HG02970 (cell line): Measurements from ENCODE around the gene MAK.
A peak's percentile ranks its signal among the peaks of the same experiment; 100 is the strongest.
"Not testable (repeated sequence)": the region's sequence is repeated elsewhere in the genome, so short reads cannot be mapped to it uniquely, and the experiment has no call there.

ENCODE experiments used
- ATAC-seq: cut with Tn5 transposase; IDR thresholded peaks from one replicate; pipeline ENCODE4 v1.9.1; 2021; ENCODE audit warnings: mild to moderate bottlenecking, moderate library complexity, moderate number of reproducible peaks; ENCODE audit not compliant: unreplicated experiment, low FRiP score

MAK gene

GRCh38 chr6:10733863-10734262, 104.5 kb downstream of the MAK start:
- no peak for ATAC-seq

GRCh38 chr6:10733151-10733715, 105.1 kb downstream of the MAK start:
- no peak for ATAC-seq

DNA sequence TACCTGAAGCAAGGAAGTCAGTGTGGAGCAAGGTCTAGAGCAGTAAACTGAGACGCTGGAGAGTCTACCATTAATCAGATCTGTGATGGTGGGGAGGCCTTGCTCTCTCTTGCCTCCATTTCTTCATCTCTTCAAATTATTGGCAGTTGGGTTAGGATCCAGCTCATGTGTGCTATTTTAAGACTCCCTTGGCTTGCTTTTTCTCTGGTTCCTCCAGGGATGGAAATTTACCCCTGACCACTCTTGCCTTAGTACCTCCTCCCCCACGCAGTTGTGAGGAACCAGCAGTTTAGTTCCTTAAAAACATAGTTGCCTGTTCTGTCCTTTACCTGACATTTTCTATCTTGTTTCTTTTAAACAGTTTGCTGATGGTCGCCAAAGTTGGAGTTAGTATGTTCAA, 108.1 kb downstream of the MAK start:
- no peak for ATAC-seq

GRCh38 chr6:10725716-10726115, 112.6 kb downstream of the MAK start:
- no peak for ATAC-seq

DNA sequence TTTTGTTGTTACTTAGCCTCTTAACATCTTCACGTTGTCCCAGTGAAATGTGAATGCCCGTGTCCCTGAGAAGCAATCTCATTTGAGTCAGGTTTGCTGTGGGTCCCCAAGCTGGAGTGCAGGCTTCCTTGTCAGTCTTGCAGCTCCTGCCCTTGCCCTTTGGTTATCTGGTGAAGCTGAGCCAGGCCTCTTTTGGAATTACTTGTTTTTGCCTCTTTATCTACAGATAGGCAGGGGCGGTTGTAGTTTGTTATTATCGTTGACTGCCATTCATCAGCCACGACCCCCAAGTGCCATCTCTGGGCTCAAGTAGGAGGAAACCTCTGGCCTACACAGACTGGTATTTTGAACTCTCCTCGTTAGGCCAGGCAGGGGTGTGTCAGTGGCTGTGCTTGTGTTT, 113.3 kb downstream of the MAK start:
- ATAC-seq: no peak

DNA sequence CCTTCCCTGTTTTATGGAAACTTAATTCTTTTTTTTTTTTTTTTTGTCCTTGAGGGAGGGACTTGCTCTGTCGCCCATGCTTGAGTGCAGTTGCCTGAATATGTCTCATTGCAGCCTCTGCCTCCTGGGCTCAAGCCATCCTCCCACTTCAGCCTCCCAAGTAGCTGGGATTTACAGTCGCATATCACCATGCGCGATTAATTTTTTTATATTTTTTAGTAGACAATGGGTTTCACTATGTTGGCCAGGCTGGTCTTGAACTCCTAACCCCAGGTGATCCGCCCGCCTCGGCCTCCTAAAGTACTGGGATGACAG, 114.8 kb downstream of the MAK start:
- ATAC-seq: no peak

DNA sequence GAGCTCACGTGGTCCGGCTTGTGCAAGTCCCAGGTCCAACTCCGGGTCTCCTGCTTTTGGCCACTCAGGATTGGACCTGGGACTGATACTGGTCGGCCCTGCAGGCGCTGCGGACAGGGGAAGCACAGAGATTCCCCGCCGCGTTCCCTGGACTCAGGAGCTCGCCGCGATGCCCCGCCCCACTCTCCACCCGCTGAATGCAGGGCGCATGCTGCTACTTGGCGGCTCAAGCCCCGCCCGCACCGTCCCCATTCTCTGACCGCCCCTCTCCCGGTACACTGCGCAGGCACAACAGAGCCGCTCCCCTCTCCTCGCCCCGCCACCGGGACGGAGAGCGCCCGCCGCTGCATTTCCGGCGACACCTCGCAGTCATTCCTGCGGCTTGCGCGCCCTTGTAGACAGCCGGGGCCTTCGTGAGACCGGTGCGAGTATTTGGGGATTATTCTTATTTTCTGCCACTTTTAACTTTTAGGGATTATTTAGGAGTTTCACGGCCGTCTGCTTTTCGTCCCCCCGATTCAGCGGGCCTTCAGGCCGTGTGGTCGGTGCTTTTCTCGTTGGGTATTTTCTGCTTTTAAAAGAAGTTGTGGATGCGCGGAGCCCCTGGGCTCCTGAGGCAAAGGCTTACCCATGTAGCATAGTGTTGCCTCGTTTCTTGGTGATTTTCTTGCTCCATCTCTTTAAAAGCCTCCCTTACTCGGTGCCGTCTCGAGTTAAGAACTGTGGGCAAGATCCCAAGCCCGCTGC, 115.3 kb downstream of the MAK start, which contains the start of gene TMEM14C:
TSS of gene TMEM14C (plus strand) at position 251 of the 747 bp plus-strand sequence. CDS start 1,544 bp downstream, outside the sequence.
- peak; percentile 97 for ATAC-seq

GRCh38 chr6:10722570-10722819, 115.8 kb downstream of the MAK start:
- no peak for ATAC-seq

- no peak for ATAC-seq
Observed at GRCh38 chr6:10721850-10722569, 116.3 kb downstream of the MAK start.

DNA sequence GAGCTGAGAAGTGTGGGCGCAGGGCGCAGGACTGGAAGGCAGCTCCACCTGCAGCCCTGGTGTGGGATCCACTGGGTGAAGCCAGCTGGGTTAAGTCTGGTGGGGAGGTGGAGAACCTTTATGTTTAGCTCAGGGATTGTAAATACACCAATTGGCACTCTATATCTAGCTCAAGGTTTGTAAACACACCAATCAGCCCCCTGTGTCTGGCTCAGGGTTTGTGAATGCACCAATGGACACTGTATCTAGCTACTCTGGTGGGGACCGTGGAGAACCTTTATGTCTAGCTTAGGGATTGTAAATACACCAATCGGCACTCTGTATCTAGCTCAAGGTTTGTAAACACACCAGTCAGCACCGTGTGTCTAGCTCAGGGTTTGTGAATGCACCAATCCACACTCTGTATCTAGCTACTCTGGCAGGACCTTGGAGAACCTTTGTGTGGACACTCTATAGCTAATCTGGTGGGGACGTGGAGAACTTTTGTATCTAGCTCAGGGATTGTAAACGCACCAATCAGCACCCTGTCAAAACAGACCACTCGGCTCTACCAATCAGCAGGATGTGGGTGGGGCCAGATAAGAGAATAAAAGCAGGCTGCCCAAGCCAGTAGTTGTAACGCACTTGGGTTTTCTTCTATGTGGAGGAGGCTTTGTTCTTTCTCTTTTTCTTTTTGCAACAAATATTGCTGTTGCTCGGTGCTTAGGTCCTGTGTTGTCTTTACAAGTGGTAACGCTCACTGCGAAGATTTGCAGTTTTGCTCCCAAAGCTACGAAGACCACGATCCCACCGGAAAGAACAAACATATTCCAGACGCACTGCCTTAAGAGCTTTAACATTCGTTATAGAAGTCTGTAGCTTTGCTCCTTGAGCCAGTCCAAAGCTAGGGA, 117.1 kb downstream of the MAK start:
- ATAC-seq: not testable (repeated sequence)

DNA sequence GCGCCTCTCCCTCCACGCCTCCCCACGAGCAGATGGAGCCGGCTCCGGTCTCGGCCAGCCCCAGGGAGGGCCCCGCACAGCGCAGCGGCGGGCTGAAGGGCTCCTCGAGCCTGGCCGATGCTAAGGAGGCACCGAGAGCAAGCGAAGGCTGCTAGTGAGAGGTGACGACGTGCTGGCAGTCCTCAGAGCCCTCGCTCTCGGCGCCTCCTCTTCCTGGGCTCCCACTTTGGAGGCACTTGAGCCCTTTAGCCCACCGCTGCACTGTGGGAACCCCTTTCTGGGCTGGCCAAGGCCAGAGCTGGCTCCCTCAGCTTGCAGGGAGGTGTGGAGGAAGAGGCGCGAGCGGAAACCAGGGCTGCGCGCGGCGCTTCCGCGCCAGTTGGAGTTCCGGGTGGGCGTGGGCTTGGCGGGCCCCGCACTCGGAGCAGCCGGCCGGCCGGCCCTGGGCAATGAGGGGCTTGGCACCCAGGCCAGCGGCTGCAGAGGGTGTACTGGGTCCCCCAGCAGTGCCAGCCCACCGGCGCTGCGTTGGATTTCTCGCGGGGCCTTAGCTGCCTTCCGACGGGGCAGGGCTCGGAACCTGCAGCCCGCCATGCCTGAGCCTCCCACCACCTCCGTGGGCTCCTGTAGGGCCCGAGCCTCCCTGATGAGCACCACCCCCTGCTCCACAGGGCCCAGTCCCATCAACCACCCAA, 117.9 kb downstream of the MAK start:
- no peak for ATAC-seq

GRCh38 chr6:10719964-10720264, 118.4 kb downstream of the MAK start:
- no peak for ATAC-seq

DNA sequence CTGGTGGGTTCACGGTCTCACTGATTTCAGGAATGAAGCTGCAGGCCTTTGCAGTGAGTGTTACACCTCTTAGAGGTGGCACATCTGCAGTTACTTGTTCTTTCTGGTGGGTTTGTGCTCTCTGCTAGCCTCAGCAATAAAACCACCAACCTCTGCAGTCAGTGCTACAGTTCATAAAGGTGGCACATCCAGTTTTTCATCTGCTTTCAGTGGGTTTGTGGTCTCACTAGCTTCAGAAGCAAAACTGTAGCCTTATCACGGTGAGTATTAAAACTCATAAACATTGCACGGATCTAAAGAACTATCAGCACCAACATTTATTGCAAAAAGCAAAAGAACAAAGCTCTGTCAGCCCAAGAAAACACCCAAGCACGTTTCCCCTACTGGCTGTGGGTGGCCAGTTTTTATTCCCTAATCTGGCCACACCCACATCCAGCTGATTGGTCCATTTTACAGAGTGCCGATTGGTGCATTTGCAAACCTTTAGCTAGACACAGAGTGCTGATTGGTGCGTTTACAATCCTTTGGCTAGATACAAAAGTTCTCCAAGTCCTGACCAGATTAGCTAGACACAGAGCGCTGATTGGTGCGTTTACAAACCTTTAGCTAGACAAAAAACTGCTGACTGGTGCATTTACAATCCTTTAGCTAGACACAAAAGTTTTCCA, 118.9 kb downstream of the MAK start:
- ATAC-seq: no peak

DNA sequence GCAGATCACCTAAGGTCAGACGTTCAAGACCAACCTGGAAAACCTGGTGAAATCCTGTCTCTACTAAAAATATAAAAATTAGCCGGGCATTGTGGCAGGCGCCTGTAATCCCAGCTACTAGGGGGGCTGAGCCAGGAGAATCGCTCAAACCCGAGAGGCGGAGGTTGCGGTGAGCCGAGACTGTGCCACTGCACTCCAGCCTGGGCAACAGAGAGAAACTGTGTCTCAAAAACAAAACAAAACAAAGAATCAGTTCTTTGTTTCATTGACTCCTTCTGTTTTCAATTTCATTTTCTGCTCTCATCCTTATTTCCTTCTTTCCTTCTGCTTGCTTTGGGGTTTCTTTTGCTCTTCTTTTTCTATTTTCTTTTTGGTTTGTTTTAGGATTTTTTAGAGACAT, 124.4 kb downstream of the MAK start:
- ATAC-seq: no peak
